ENCODE results near the gene CPNE1. TPM values are rescaled to one million over a fixed set of nuclear protein-coding genes. Genes with fewer than 3 reads are reported as not detected.
A peak's percentile ranks its signal among the peaks of the same experiment; 100 is the strongest.

CPNE1 gene
- polyA plus RNA-seq, 3 donors: 153 to 210 (median 167) TPM

DNA sequence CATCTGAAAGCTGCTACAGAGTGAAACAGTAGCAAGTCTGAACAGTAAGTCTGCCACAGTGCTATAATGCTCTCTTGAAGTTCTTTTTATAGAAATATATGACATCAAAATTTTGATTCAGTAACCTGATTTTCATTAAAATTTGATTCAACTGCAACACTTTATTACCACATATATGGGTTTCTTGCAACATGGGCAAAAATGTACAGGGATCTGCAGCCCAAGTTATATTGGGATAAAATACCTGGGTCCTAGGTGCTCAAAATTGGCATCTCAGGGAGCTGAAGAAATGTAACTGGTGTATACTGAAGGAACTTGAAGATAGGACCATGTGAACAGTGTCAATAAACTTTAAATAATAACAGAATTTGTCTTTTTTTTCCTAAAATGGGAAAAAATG, 45.3 kb upstream of the CPNE1 start:
- no peaks in the 10 kb centered on the region for H3K27me3 Mint-ChIP-seq (ENCODE audit: low read depth in 3 of 3)
- intact Hi-C loops (cut with micrococcal nuclease): loop anchor here in 1 of 2 donors (10.0 kb wide), 1 partner anchor 1205 kb away; no protein-coding TSS in a partner anchor
- Histone ChIP-seq H3K27ac (ENCODE audit: low read depth in 1 of 2, low read length in 2 of 2) (no peak overlapping the region), H3K36me3 (replicated peaks in 1 of 2; ENCODE audit: control insufficient read depth in 1 of 2, insufficient read depth in 2 of 2, low read length in 2 of 2) (peaks cover 98 to 100% of the 10 kb centered on the region in 2 donors), H3K27me3 (ENCODE audit: control insufficient read depth in 2 of 2, insufficient read depth in 2 of 2, low read length in 2 of 2) (no peaks in the 10 kb centered on the region), H3K9ac (ENCODE audit: insufficient read depth, low read length, poor library complexity, severe bottlenecking) (no peak overlapping the region), H2AFZ (ENCODE audit: insufficient read depth, low read depth, low read length, poor library complexity, severe bottlenecking) (no peak overlapping the region), H3K9me3 (replicated peaks in 1 of 2; ENCODE audit: control insufficient read depth in 1 of 2, insufficient read depth in 1 of 2, low read length in 2 of 2) (no peaks in the 10 kb centered on the region), H4K20me1 (ENCODE audit: insufficient read depth, low read length) (peaks cover 100% of the 10 kb centered on the region), H3K4me1 (ENCODE audit: control insufficient read depth in 1 of 2, insufficient read depth in 2 of 2, low read length in 2 of 2) (no peaks in the 10 kb centered on the region), H3K4me2 (replicated peaks; ENCODE audit: extremely low read depth, low read length, poor library complexity, severe bottlenecking) (no peak overlapping the region), H3K79me2 (ENCODE audit: insufficient read depth, low read length) (peaks cover 94% of the 10 kb centered on the region), H3K4me3 (replicated peaks in 1 of 3; ENCODE audit: low read depth in 2 of 3, low read length in 3 of 3) (no peak overlapping the region)
- no peak overlapping the region for H3K4me3 Mint-ChIP-seq
- no peak overlapping the region for H3K27ac Mint-ChIP-seq
- H3K9me3 Mint-ChIP-seq: no peaks in the 10 kb centered on the region
- TF ChIP-seq, protein P1, sequence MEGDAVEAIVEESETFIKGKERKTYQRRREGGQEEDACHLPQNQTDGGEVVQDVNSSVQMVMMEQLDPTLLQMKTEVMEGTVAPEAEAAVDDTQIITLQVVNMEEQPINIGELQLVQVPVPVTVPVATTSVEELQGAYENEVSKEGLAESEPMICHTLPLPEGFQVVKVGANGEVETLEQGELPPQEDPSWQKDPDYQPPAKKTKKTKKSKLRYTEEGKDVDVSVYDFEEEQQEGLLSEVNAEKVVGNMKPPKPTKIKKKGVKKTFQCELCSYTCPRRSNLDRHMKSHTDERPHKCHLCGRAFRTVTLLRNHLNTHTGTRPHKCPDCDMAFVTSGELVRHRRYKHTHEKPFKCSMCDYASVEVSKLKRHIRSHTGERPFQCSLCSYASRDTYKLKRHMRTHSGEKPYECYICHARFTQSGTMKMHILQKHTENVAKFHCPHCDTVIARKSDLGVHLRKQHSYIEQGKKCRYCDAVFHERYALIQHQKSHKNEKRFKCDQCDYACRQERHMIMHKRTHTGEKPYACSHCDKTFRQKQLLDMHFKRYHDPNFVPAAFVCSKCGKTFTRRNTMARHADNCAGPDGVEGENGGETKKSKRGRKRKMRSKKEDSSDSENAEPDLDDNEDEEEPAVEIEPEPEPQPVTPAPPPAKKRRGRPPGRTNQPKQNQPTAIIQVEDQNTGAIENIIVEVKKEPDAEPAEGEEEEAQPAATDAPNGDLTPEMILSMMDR (IDR thresholded peaks at IDR 0.05): no peak
- no peaks in the 10 kb centered on the region for H3K4me1 Mint-ChIP-seq
- H3K36me3 Mint-ChIP-seq: peaks cover 73 to 91% of the 10 kb centered on the region in 2 donors
- no peak for DNase-seq

- no peaks in the 10 kb centered on the region for H3K4me1 Mint-ChIP-seq
Observed at GRCh38 chr20:35709259-35709658, 44.6 kb upstream of the CPNE1 start.

More at GRCh38 chr20:35709259-35709658, 44.6 kb upstream of the CPNE1 start:
- no peak overlapping the region for H3K4me3 Mint-ChIP-seq
- Histone ChIP-seq H3K27ac (ENCODE audit: low read depth in 1 of 2, low read length in 2 of 2) (no peak overlapping the region), H3K4me1 (ENCODE audit: control insufficient read depth in 1 of 2, insufficient read depth in 2 of 2, low read length in 2 of 2) (no peaks in the 10 kb centered on the region), H3K4me3 (replicated peaks in 1 of 3; ENCODE audit: low read depth in 2 of 3, low read length in 3 of 3) (no peak overlapping the region), H3K79me2 (ENCODE audit: insufficient read depth, low read length) (peaks cover 93% of the 10 kb centered on the region), H3K36me3 (replicated peaks in 1 of 2; ENCODE audit: control insufficient read depth in 1 of 2, insufficient read depth in 2 of 2, low read length in 2 of 2) (peaks cover 98 to 100% of the 10 kb centered on the region in 2 donors), H3K9me3 (replicated peaks in 1 of 2; ENCODE audit: control insufficient read depth in 1 of 2, insufficient read depth in 1 of 2, low read length in 2 of 2) (no peaks in the 10 kb centered on the region), H3K27me3 (ENCODE audit: control insufficient read depth in 2 of 2, insufficient read depth in 2 of 2, low read length in 2 of 2) (no peaks in the 10 kb centered on the region), H4K20me1 (ENCODE audit: insufficient read depth, low read length) (peaks cover 100% of the 10 kb centered on the region), H3K9ac (ENCODE audit: insufficient read depth, low read length, poor library complexity, severe bottlenecking) (no peak overlapping the region), H2AFZ (ENCODE audit: insufficient read depth, low read depth, low read length, poor library complexity, severe bottlenecking) (no peak overlapping the region), H3K4me2 (replicated peaks; ENCODE audit: extremely low read depth, low read length, poor library complexity, severe bottlenecking) (no peak overlapping the region)
- H3K27me3 Mint-ChIP-seq (ENCODE audit: low read depth in 3 of 3): peaks cover 0 to 2% (median 0%) of the 10 kb centered on the region in 3 donors
- TF ChIP-seq, protein P1 (IDR thresholded peaks at IDR 0.05): no peak
- no peaks in the 10 kb centered on the region for H3K9me3 Mint-ChIP-seq
- intact Hi-C loops (cut with micrococcal nuclease): no loop called here
- WGBS (ENCODE audit: insufficient coverage): no CpG with 5 or more reads among the region's 1 CpG
- peak overlapping the region in 4 of 7 donors; percentile 19 to 52 (median 38) for H3K27ac Mint-ChIP-seq
- DNase-seq: no peak
- H3K36me3 Mint-ChIP-seq: peaks cover 77 to 91% of the 10 kb centered on the region in 2 donors
